ENCODE data around the gene LSM4.

GRCh38 chr19:18310966-18311365, 11.9 kb downstream of the LSM4 start:
- no peak for TF ChIP-seq CTCF (IDR thresholded peaks at IDR 0.05; ENCODE audit: extremely low read depth in 1 of 2, insufficient read depth in 1 of 2, low read depth in 1 of 2, low read length in 2 of 2)
- TF ChIP-seq EZH2 (IDR thresholded peaks at IDR 0.05; ENCODE audit: borderline replicate concordance, low read depth, low read length, severe bottlenecking): no peak
- no peak for TF ChIP-seq MYC (IDR thresholded peaks at IDR 0.05; ENCODE audit: low read depth, low read length)
- TF ChIP-seq POLR2AphosphoS5 (IDR thresholded peaks at IDR 0.05; ENCODE audit: insufficient read depth, low read depth, low read length): no peak
- TF ChIP-seq FOS (IDR thresholded peaks at IDR 0.05; ENCODE audit: borderline replicate concordance, insufficient read depth, low read length): no peak
- no peak for TF ChIP-seq POLR2A (IDR thresholded peaks at IDR 0.05; ENCODE audit: low read depth, low read length)
- no peak for TF ChIP-seq MAX (IDR thresholded peaks at IDR 0.05; ENCODE audit: insufficient read depth, insufficient read length)
- TF ChIP-seq GATA2 (IDR thresholded peaks at IDR 0.05; ENCODE audit: insufficient read depth, insufficient read length, low read depth, low read length): no peak
